H9 (cell line): ENCODE results near the gene SEC22C. TPM values are rescaled to one million over a fixed set of nuclear protein-coding genes. Genes with fewer than 3 reads are reported as not detected.

Source experiments
- DNase-seq: peaks from one replicate; pipeline ENCODE4 v3.0.0-alpha.2; 2017
- H2AFZ ChIP-seq: one replicate; pipeline ENCODE4 v1.6.1; 2013; ENCODE audit warnings: mild to moderate bottlenecking, low read length, control low read depth, moderate library complexity
- H2AK5ac ChIP-seq: 2 replicates; pipeline ENCODE4 v1.6.1; 2013; ENCODE audit warnings: low read length, control low read depth, mixed read lengths; ENCODE audit not compliant: insufficient read length
- H2BK120ac ChIP-seq: one replicate; pipeline ENCODE4 v1.6.1; 2013; ENCODE audit warnings: low read depth, mild to moderate bottlenecking, low read length, control low read depth, inconsistent platforms; ENCODE audit not compliant: poor library complexity, severe bottlenecking
- H2BK12ac ChIP-seq: 2 replicates; pipeline ENCODE4 v1.6.1; 2013; ENCODE audit warnings: low read length, control low read depth, mixed read lengths, low read depth; ENCODE audit not compliant: insufficient read length
- H2BK15ac ChIP-seq: 2 replicates; pipeline ENCODE4 v1.6.1; 2013; ENCODE audit warnings: low read depth, low read length, control low read depth
- H2BK20ac ChIP-seq: one replicate; pipeline ENCODE4 v1.6.1; 2013; ENCODE audit warnings: low read depth, mild to moderate bottlenecking, low read length, control low read depth, inconsistent platforms; ENCODE audit not compliant: poor library complexity, severe bottlenecking
- H2BK5ac ChIP-seq: 2 replicates; pipeline ENCODE4 v1.6.1; 2013; ENCODE audit warnings: low read length, control low read depth, mixed read lengths; ENCODE audit not compliant: insufficient read length
- H3K14ac ChIP-seq: 2 replicates; pipeline ENCODE4 v1.6.1; 2013; ENCODE audit warnings: low read length, control low read depth; ENCODE audit not compliant: insufficient read depth
- H3K18ac ChIP-seq: 2 replicates; pipeline ENCODE4 v1.6.1; 2013; ENCODE audit warnings: low read depth, mild to moderate bottlenecking, mixed read lengths, low read length, control low read depth; ENCODE audit not compliant: insufficient read length
- H3K23ac ChIP-seq: 2 replicates; pipeline ENCODE4 v1.6.1; 2013; ENCODE audit warnings: low read length, control low read depth, mixed read lengths, low read depth; ENCODE audit not compliant: insufficient read length
- H3K23me2 ChIP-seq: 2 replicates; pipeline ENCODE4 v1.6.1; 2013; ENCODE audit warnings: low read depth, mild to moderate bottlenecking, mixed read lengths, low read length, control low read depth; ENCODE audit not compliant: insufficient read length, poor library complexity, severe bottlenecking
- H3K27ac ChIP-seq: 2 replicates; pipeline ENCODE4 v1.5.1; 2013; ENCODE audit warnings: low read length, control low read depth, mixed read lengths, low read depth; ENCODE audit not compliant: insufficient read length
- H3K27me3 ChIP-seq: 2 replicates; pipeline ENCODE4 v1.6.1; 2013; ENCODE audit warnings: low read length, control low read depth, inconsistent platforms; ENCODE audit not compliant: insufficient read depth
- H3K4ac ChIP-seq: 2 replicates; pipeline ENCODE4 v1.6.1; 2013; ENCODE audit warnings: low read depth, mild to moderate bottlenecking, control low read depth, inconsistent platforms, low read length, moderate library complexity
- H3K4me1 ChIP-seq: 2 replicates; pipeline ENCODE4 v1.6.1; 2013; ENCODE audit warnings: low read length, control low read depth, inconsistent platforms; ENCODE audit not compliant: insufficient read depth
- H3K4me2 ChIP-seq: 2 replicates; pipeline ENCODE4 v1.6.1; 2013; ENCODE audit warnings: low read length, control low read depth, mixed read lengths; ENCODE audit not compliant: insufficient read length, insufficient read depth
- H3K56ac ChIP-seq: 2 replicates; pipeline ENCODE4 v1.6.1; 2013; ENCODE audit warnings: low read depth, mild to moderate bottlenecking, mixed read lengths, low read length, control low read depth; ENCODE audit not compliant: insufficient read length
- H3K79me1 ChIP-seq: 2 replicates; pipeline ENCODE4 v1.6.1; 2013; ENCODE audit warnings: low read depth, mild to moderate bottlenecking, moderate library complexity, low read length, control low read depth, inconsistent platforms; ENCODE audit not compliant: insufficient read depth, poor library complexity, severe bottlenecking
- H3K79me2 ChIP-seq: 2 replicates; pipeline ENCODE4 v1.6.1; 2013; ENCODE audit warnings: low read length, control low read depth, inconsistent platforms; ENCODE audit not compliant: insufficient read depth
- H3K9ac ChIP-seq: 2 replicates; pipeline ENCODE4 v1.6.1; 2013; ENCODE audit warnings: low read length, control low read depth, mixed read lengths; ENCODE audit not compliant: insufficient read length; ENCODE audit errors: extremely low read depth
- H3K9me3 ChIP-seq: one replicate; pipeline ENCODE4 v1.6.1; 2013; ENCODE audit warnings: low read depth, low read length, inconsistent platforms; ENCODE audit not compliant: control insufficient read depth
- H3T11ph ChIP-seq: one replicate; pipeline ENCODE4 v1.6.1; 2013; ENCODE audit warnings: mild to moderate bottlenecking, low read length, control low read depth, inconsistent platforms
- H4K20me1 ChIP-seq: one replicate; pipeline ENCODE4 v1.6.1; 2013; ENCODE audit not compliant: control insufficient read depth, insufficient read length, insufficient read depth
- H4K5ac ChIP-seq: 2 replicates; pipeline ENCODE4 v1.6.1; 2013; ENCODE audit warnings: low read depth, mild to moderate bottlenecking, mixed read lengths, low read length, control low read depth; ENCODE audit not compliant: insufficient read length
- H4K8ac ChIP-seq: replicated peaks from 2 replicates; pipeline ENCODE4 v1.6.1; 2013; ENCODE audit warnings: low read length, control low read depth, mixed read lengths, low read depth; ENCODE audit not compliant: insufficient read length
- H4K91ac ChIP-seq: 2 replicates; pipeline ENCODE4 v1.6.1; 2013; ENCODE audit warnings: low read depth, mild to moderate bottlenecking, moderate library complexity, mixed read lengths, low read length, control low read depth; ENCODE audit not compliant: insufficient read length
- H3K27ac Mint-ChIP-seq, 3 experiments: 2 replicates in 2 of 3; 3 replicates in 1 of 3; pipeline ENCODE4 v1.8.0; 2020 to 2021; ENCODE audit warnings: mixed read lengths in 3 of 3, mild to moderate bottlenecking in 1 of 3, moderate library complexity in 1 of 3
- H3K27me3 Mint-ChIP-seq: 2 replicates; pipeline ENCODE4 v1.8.0; 2021; ENCODE audit warnings: low read depth, mild to moderate bottlenecking, moderate library complexity, mixed read lengths
- H3K36me3 Mint-ChIP-seq, 3 experiments: 2 replicates in 2 of 3; 3 replicates in 1 of 3; pipeline ENCODE4 v1.8.0; 2020 to 2021; ENCODE audit warnings: low read depth in 3 of 3, mixed read lengths in 3 of 3; ENCODE audit not compliant: insufficient read depth in 1 of 3
- H3K4me1 Mint-ChIP-seq, 2 experiments: 2 replicates each; pipeline ENCODE4 v1.8.0; 2020; ENCODE audit warnings: mixed read lengths in 2 of 2
- H3K4me3 Mint-ChIP-seq, 2 experiments: 2 replicates in 1 of 2; 3 replicates in 1 of 2; pipeline ENCODE4 v1.8.0; 2020 to 2021; ENCODE audit warnings: mild to moderate bottlenecking in 2 of 2, mixed read lengths in 2 of 2, moderate library complexity in 1 of 2
- H3K9me3 Mint-ChIP-seq, 2 experiments: 2 replicates in 1 of 2; 3 replicates in 1 of 2; pipeline ENCODE4 v1.8.0; 2020; ENCODE audit warnings: mild to moderate bottlenecking in 2 of 2, mixed read lengths in 2 of 2, moderate library complexity in 1 of 2
- CTCF ChIP-seq: fragments of 200-600 bp; sonication (generic); conservative IDR thresholded peaks from 3 replicates; pipeline ENCODE4 v1.8.0; 2021; ENCODE audit warnings: antibody characterized with exemption, mild to moderate bottlenecking
- WGBS: extraction: QIAGEN DNeasy Blood & Tissue Kit; methylation state at CpG from one replicate; pipeline ENCODE4 v1.1.7; 2013; ENCODE audit warnings: missing lambda C conversion rate, low lambda C conversion rate, mixed read lengths; ENCODE audit not compliant: insufficient read length; ENCODE audit errors: extremely low coverage; 5-methylcytosine and 5-hydroxymethylcytosine counted together
- total RNA-seq: library from RNA; stranded (reverse); gene quantifications from 2 replicates; pipeline ENCODE4 v1.2.1, GENCODE V29; 2021

SEC22C gene
- total RNA-seq, 1 experiment from 2014 or later: 28.2 TPM

DNA sequence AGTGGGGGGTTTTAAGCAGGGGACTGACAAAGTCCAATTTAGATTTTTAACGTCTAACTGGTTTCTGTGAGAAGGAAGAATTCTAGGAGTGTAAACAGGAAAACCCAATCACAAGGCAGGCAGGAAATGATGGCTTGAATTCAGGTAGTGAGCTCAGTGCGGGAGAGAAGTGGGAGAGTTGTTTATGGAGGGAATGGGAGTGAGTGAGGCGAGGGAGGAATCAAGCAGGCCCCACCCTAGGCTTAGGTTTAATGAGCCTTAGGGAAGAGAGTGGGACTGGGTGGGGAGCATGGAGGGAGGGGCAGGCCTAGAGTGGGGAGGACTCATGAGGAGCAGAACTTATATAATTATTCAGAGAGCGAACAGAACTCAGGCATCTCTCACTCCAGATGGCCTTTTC lies 61.4 kb downstream of the SEC22C start:
- no peak overlapping the region for H3K4me2 ChIP-seq
- no peak overlapping the region for H2BK120ac ChIP-seq
- no peaks in the 10 kb centered on the region for H3K23me2 ChIP-seq
- no peaks in the 10 kb centered on the region for H3K79me2 ChIP-seq
- H2BK15ac ChIP-seq: no peak overlapping the region
- no peak overlapping the region for H3K9ac ChIP-seq
- no peaks in the 10 kb centered on the region for H3K27me3 ChIP-seq
- no peaks in the 10 kb centered on the region for H3K4me1 ChIP-seq
- Mint-ChIP-seq H3K4me1 (no peaks in the 10 kb centered on the region), H3K4me3 (no peak overlapping the region), H3K9me3 (no peaks in the 10 kb centered on the region), H3K27me3 (no peaks in the 10 kb centered on the region), H3K27ac (peak overlapping the region in 1 of 3 experiments; percentile 62; a peak in 1 of 7 replicates), H3K36me3 (no peaks in the 10 kb centered on the region)
- no peaks in the 10 kb centered on the region for H3K9me3 ChIP-seq
- H2BK5ac ChIP-seq: no peak overlapping the region
- no peak overlapping the region for H3K4ac ChIP-seq
- H3K14ac ChIP-seq: no peak overlapping the region
- no peak overlapping the region for H3K56ac ChIP-seq
- no peak overlapping the region for H4K8ac ChIP-seq
- H2BK20ac ChIP-seq: no peak overlapping the region
- no peak overlapping the region for H3K18ac ChIP-seq
- no peak overlapping the region for H2AK5ac ChIP-seq
- H2AFZ ChIP-seq: no peak overlapping the region
- H3K79me1 ChIP-seq: no peaks in the 10 kb centered on the region
- H4K20me1 ChIP-seq: no peaks in the 10 kb centered on the region
- no peak overlapping the region for H4K5ac ChIP-seq
- DNase-seq: no peak
- no peak overlapping the region for H4K91ac ChIP-seq
- TF ChIP-seq CTCF: no peak
- no peak overlapping the region for H3T11ph ChIP-seq
- H3K27ac ChIP-seq: no peak overlapping the region
- no CpG with 5 or more reads among the region's 4 CpGs for WGBS
- H2BK12ac ChIP-seq: no peak overlapping the region
- no peak overlapping the region for H3K23ac ChIP-seq
